WTC11 (cell line): ENCODE results near the gene IL2RA. TPM values are rescaled to one million over a fixed set of nuclear protein-coding genes. Genes with fewer than 3 reads are reported as not detected.
A peak's percentile ranks its signal among the peaks of the same experiment; 100 is the strongest.

Source experiments
- AFF4 ChIP-seq: sonication (generic); formaldehyde crosslinking; IDR thresholded peaks from 2 replicates; pipeline ENCODE4 v1.8.1; 2023; ENCODE audit warnings: mild to moderate bottlenecking, missing genetic modification reagents, borderline replicate concordance
- ARID4B ChIP-seq: sonication (generic); formaldehyde crosslinking; IDR thresholded peaks from 2 replicates; pipeline ENCODE4 v1.8.0; 2023; ENCODE audit warnings: missing genetic modification reagents, mild to moderate bottlenecking, borderline replicate concordance
- ATF1 ChIP-seq: sonication (generic); formaldehyde crosslinking; IDR thresholded peaks from 2 replicates; pipeline ENCODE4 v1.8.1; 2023; ENCODE audit warnings: mild to moderate bottlenecking, moderate library complexity, missing genetic modification reagents
- ATF2 ChIP-seq: sonication (generic); formaldehyde crosslinking; IDR thresholded peaks from 2 replicates; pipeline ENCODE4 v1.8.1; 2022; ENCODE audit warnings: low read depth, missing genetic modification reagents, borderline replicate concordance
- CBFB ChIP-seq: sonication (generic); formaldehyde crosslinking; IDR thresholded peaks from 2 replicates; pipeline ENCODE4 v1.8.1; 2022; ENCODE audit warnings: mild to moderate bottlenecking, low read depth, missing genetic modification reagents
- CREM ChIP-seq: sonication (generic); formaldehyde crosslinking; IDR thresholded peaks from 2 replicates; pipeline ENCODE4 v1.8.1; 2022; ENCODE audit warnings: mild to moderate bottlenecking, missing genetic modification reagents, moderate library complexity
- E2F5 ChIP-seq: sonication (generic); formaldehyde crosslinking; IDR thresholded peaks from 2 replicates; pipeline ENCODE4 v1.8.1; 2022; ENCODE audit warnings: mild to moderate bottlenecking, moderate library complexity, missing genetic modification reagents
- EMX1 ChIP-seq: fragments of 250-450 bp; sonication (Bioruptor Pico); IDR thresholded peaks from 2 replicates; pipeline ENCODE4 v1.8.0; 2021; ENCODE audit warnings: mild to moderate bottlenecking
- FOXP4 ChIP-seq: sonication (generic); formaldehyde crosslinking; IDR thresholded peaks from 2 replicates; pipeline ENCODE4 v1.8.0; 2022; ENCODE audit warnings: mild to moderate bottlenecking, missing genetic modification reagents
- MAX ChIP-seq: sonication (generic); formaldehyde crosslinking; IDR thresholded peaks from 2 replicates; pipeline ENCODE4 v1.8.0; 2022; ENCODE audit warnings: mild to moderate bottlenecking, missing genetic modification reagents
- MXD4 ChIP-seq: fragments of 250-450 bp; sonication (Bioruptor Pico); IDR thresholded peaks from 2 replicates; pipeline ENCODE4 v1.8.0; 2021; ENCODE audit warnings: mild to moderate bottlenecking, moderate library complexity, borderline replicate concordance
- NFE2L1 ChIP-seq: sonication (generic); formaldehyde crosslinking; IDR thresholded peaks from 2 replicates; pipeline ENCODE4 v1.8.1; 2023; ENCODE audit warnings: missing genetic modification reagents
- PREB ChIP-seq: sonication (generic); formaldehyde crosslinking; IDR thresholded peaks from 2 replicates; pipeline ENCODE4 v1.8.1; 2022; ENCODE audit warnings: mild to moderate bottlenecking, missing genetic modification reagents, moderate library complexity, borderline replicate concordance
- SMAD3 ChIP-seq: sonication (generic); formaldehyde crosslinking; IDR thresholded peaks from 2 replicates; pipeline ENCODE4 v1.8.0; 2022; ENCODE audit warnings: missing genetic modification reagents, mild to moderate bottlenecking, borderline replicate concordance
- SOX15 ChIP-seq: fragments of 250-450 bp; sonication (Bioruptor Pico); IDR thresholded peaks from 2 replicates; pipeline ENCODE4 v1.9.0; 2021; ENCODE audit warnings: mild to moderate bottlenecking
- TEAD4 ChIP-seq: sonication (generic); formaldehyde crosslinking; IDR thresholded peaks from 2 replicates; pipeline ENCODE4 v1.8.0; 2022; ENCODE audit warnings: mild to moderate bottlenecking, missing genetic modification reagents
- ZBTB43 ChIP-seq: sonication (generic); formaldehyde crosslinking; IDR thresholded peaks from 2 replicates; pipeline ENCODE4 v1.8.1; 2023; ENCODE audit warnings: mild to moderate bottlenecking, missing genetic modification reagents
- ZNF423 ChIP-seq: fragments of 250-450 bp; sonication (Bioruptor Pico); IDR thresholded peaks from 2 replicates; pipeline ENCODE4 v2.1.2; 2022; ENCODE audit warnings: mild to moderate bottlenecking, moderate library complexity
- ZSCAN18 ChIP-seq: fragments of 250-450 bp; sonication (Bioruptor Pico); IDR thresholded peaks from 2 replicates; pipeline ENCODE4 v2.1.2; 2022; ENCODE audit warnings: mild to moderate bottlenecking, moderate library complexity
- total RNA-seq: library from RNA; stranded (reverse); gene quantifications from 3 replicates; pipeline ENCODE4 v1.2.3, GENCODE V29; 2021

The IL2RA gene
- total RNA-seq, 1 experiment from 2014 or later: 0.31 TPM

GRCh38 chr10:5977471-5978229 is 84.5 kb downstream of the IL2RA start, which contains the start of gene IL15RA (continued):
- TF ChIP-seq ARID4B (CRISPR knock-in tag) (no peak), SMAD3 (CRISPR knock-in tag) (no peak), MAX (CRISPR knock-in tag) (no peak), NFE2L1 (CRISPR knock-in tag) (no peak), SOX15 (CRISPR knock-in tag) (no peak), TEAD4 (CRISPR knock-in tag) (no peak), ZSCAN18 (no peak), CREM (CRISPR knock-in tag) (0 out of 2 replicates have a peak, but pooled peaks have one; percentile 4), CBFB (CRISPR knock-in tag) (no peak), PREB (no peak), E2F5 (0 out of 2 replicates have a peak, but pooled peaks have one; percentile 14), EMX1 (CRISPR knock-in tag) (no peak), ATF2 (CRISPR knock-in tag) (no peak), ATF1 (CRISPR knock-in tag) (no peak), ZNF423 (CRISPR knock-in tag) (peak; percentile 56; the same call in 1 of the 2 replicates), FOXP4 (CRISPR knock-in tag) (no peak), ZBTB43 (CRISPR knock-in tag) (no peak), MXD4 (CRISPR knock-in tag) (no peak), AFF4 (CRISPR knock-in tag) (no peak)
